GM12864 (cell line): ENCODE results near the gene RAB40AL.

Experiments used
- DNase-seq: peaks from one replicate; pipeline ENCODE4 v3.0.0-alpha.2; 2011; ENCODE audit warnings: low read depth
- H3K4me3 ChIP-seq: 2 replicates; pipeline ENCODE4 v1.5.1; 2011; ENCODE audit warnings: mild to moderate bottlenecking, low read depth, low read length, control low read depth
- TF ChIP-seq, protein P1 (sequence below): IDR thresholded peaks from 2 replicates; pipeline ENCODE4 v1.5.1; 2011; ENCODE audit warnings: low read depth, mild to moderate bottlenecking, moderate library complexity, low read length, control low read depth, inconsistent platforms; ENCODE audit errors: missing control alignments

Gene RAB40AL

DNA sequence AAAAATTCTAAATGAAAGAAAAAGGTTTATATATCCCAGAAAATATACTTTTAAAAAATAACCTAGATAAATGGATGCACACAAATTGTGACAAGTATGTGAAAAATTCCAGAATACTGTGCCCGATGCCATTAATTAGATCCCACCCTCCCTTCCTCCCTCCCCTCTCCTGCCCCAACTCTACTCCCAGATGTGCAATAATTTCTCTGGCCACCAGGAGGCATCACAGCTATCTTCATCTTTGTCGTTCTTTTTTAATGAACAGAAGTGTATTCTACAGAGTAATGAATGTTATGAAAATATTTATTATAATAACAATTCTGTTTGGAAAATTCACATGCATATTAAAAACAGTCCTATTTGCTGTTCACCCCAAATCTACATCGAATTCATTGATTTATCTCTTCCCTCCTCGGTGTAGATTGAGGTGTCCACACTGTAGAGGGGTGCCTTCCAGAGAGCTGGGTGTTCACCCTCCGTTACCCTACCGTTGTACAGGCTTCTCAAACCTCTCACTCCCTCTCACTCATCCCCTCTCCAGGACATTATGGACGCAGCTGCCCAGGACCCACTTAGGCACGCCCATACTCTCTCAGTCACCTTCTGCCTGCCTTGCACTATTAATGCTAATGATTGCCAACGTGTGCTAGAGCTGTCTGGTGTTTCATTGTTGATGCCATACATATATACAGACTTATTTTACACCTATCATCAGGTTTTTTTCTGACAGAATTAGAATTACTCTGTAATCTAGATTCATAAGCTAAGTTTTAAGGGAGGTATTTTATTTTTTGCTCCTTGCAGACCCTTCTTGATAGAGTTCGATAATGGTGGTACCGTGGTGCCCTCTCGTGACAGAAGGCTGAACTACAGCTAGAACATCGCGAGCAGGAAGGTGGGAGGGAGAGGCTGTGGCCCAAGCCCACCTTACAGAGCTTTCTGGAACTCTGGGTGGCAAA is 14.1 kb downstream of the RAB40AL start:
- TF ChIP-seq, protein P1, sequence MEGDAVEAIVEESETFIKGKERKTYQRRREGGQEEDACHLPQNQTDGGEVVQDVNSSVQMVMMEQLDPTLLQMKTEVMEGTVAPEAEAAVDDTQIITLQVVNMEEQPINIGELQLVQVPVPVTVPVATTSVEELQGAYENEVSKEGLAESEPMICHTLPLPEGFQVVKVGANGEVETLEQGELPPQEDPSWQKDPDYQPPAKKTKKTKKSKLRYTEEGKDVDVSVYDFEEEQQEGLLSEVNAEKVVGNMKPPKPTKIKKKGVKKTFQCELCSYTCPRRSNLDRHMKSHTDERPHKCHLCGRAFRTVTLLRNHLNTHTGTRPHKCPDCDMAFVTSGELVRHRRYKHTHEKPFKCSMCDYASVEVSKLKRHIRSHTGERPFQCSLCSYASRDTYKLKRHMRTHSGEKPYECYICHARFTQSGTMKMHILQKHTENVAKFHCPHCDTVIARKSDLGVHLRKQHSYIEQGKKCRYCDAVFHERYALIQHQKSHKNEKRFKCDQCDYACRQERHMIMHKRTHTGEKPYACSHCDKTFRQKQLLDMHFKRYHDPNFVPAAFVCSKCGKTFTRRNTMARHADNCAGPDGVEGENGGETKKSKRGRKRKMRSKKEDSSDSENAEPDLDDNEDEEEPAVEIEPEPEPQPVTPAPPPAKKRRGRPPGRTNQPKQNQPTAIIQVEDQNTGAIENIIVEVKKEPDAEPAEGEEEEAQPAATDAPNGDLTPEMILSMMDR: peak; percentile 60
- H3K4me3 ChIP-seq: no peak overlapping the region
- no peak for DNase-seq

DNA sequence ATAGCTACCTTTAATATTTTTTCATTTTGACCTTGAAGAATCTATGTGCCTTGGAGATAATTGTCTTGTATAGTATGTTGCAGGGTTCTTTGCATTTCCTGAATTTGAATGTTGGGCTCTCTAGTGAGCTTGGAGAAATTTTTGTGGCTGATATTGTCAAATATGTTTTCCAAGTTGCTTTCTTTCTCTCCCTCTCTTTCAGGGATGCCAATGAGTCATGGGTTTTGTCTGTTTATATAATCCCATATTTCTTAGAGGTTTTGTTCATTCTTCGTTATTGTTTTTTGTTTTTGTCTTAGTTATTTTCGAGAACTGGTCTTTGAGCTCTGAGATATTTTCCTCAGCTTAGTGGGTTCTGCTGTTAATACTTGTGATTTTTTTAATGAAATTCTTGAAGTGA is 20.7 kb downstream of the RAB40AL start:
- TF ChIP-seq, protein P1: no peak
- DNase-seq: no peak
- H3K4me3 ChIP-seq: no peak overlapping the region

DNA sequence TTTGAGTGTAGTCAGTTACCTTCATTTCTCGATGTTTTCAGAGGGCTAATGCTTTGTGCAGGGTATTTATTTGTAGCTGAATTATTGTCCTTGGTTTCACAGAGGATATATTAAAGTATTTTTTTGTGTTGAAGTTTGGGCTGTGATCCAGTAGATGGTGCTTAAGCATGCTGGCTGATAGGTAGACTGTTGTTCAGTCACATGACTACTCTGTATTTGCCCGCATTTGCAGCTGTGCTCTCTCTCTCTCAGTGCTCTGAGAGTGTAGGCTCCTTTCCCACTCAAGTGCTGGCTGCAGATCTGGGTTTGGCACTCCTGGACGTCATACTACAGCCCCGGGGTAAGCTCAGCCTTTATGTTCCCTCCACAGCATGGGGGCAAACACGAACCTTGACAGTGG is 21.7 kb downstream of the RAB40AL start:
- TF ChIP-seq, protein P1: no peak
- no peak for DNase-seq
- no peak overlapping the region for H3K4me3 ChIP-seq

DNA sequence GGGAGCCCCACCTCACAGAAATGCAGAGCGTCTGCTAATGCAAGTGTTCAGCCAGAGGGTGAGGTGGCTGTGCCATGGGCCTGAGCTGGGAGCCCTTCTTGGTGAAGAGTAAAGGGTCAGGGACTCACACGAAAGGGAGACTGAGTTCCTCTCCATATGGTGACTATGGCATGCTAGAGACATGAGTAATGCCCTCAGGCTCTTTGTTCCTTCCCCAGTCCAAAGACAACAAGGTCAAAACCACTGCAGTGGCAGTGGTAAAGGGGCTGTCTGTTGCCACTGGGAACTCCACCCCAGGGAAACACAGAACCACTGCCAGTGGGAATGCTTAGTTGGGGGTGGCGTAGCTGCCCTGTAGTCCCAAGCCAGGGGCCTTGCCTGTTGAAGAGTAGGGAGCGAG is 22.4 kb downstream of the RAB40AL start:
- H3K4me3 ChIP-seq: no peak overlapping the region
- DNase-seq: no peak
- TF ChIP-seq, protein P1: no peak

DNA sequence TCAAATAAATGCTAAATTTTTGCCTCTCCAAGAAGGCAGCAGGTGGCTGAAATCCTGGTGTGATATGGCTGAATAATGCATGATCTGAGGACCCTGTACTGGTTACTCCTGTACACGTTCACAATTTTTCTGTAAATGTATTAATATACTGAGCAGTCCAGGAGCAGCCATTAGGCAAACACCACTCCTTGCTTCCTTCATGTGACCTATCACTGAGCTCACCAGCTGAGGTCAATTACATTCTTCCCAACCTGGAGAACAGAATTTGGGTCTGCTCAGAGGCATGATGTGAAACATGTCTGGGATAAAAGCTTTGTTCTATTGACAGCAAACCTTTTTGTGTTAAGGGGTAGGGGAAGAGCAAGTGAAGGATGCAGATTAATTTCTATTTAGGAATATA is 26.9 kb downstream of the RAB40AL start:
- TF ChIP-seq, protein P1: no peak
- H3K4me3 ChIP-seq: no peak overlapping the region
- no peak for DNase-seq

DNA sequence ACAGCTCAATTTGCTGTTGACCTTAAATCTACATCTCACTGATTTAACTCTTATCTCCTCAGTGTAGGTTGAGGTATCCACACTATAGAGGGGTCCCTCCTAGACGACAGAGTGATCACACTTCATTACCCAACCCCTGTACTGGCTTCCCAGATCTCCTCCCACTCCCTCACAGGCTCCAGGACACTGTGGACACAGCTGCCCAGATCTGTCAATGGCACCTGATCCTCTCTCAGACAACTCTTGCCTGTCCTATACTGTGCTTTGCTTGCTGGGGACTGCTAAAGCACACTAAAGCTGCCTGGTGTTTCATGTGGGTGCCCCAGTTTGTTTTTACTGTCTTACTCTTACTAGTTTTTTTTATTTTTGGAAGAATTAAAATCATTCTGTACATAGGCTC is 27.9 kb downstream of the RAB40AL start:
- no peak for DNase-seq
- TF ChIP-seq, protein P1: no peak
- no peak overlapping the region for H3K4me3 ChIP-seq

DNA sequence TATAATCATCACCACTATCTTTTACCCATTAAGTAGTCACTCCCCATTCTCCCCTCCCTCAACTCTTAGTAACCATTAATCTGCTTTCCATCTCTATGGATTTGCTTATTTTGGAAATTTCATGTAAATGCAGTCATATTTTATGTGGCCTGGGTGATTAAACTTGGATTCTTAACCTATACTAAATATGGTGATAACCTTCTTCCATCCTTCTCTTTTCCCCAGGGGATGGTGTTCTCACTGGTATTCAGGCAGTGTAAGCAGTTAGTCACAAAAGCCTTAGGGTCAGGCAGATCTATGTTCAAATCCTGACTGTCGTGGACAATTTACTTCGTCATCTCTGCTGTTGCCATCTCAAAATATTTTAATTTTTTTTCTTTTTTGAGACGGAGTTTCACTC is 29.6 kb downstream of the RAB40AL start:
- TF ChIP-seq, protein P1: no peak
- DNase-seq: no peak
- H3K4me3 ChIP-seq: no peak overlapping the region
